Activated naive CD8-positive, alpha-beta T cell treated with anti-CD3 and anti-CD28 coated beads, Interleukin-2, amount 50 U/mL, for 24 hours (primary cell): ENCODE results near the gene PGAM2.
A peak's percentile ranks its signal among the peaks of the same experiment; 100 is the strongest.

Experiments used
- ATAC-seq: fragments of 150-1000 bp; cut with Tn5 transposase; one replicate; pipeline ENCODE4 v1.10.0; 2021
- DNase-seq: peaks from one replicate; pipeline ENCODE4 v3.0.0; 2021
- H3K27ac Mint-ChIP-seq: one replicate; pipeline ENCODE4 v1.8.0; 2021; ENCODE audit warnings: mild to moderate bottlenecking, mixed read lengths
- H3K27me3 Mint-ChIP-seq: one replicate; pipeline ENCODE4 v1.8.0; 2021; ENCODE audit warnings: mixed read lengths
- H3K36me3 Mint-ChIP-seq: one replicate; pipeline ENCODE4 v1.8.0; 2021; ENCODE audit warnings: low read depth, mixed read lengths
- H3K4me1 Mint-ChIP-seq: one replicate; pipeline ENCODE4 v1.8.0; 2021; ENCODE audit warnings: mixed read lengths
- H3K4me3 Mint-ChIP-seq: one replicate; pipeline ENCODE4 v1.8.0; 2021; ENCODE audit warnings: mild to moderate bottlenecking, moderate library complexity, mixed read lengths
- H3K9me3 Mint-ChIP-seq: one replicate; pipeline ENCODE4 v1.8.0; 2021; ENCODE audit warnings: mixed read lengths

The PGAM2 gene

GRCh38 chr7:44058759-44059218, 6.6 kb downstream of the PGAM2 start:
- Mint-ChIP-seq H3K27ac (peak overlapping the region; percentile 76), H3K4me1 (peaks cover 35% of the 10 kb centered on the region), H3K36me3 (peaks cover 43% of the 10 kb centered on the region), H3K9me3 (no peaks in the 10 kb centered on the region), H3K27me3 (no peaks in the 10 kb centered on the region), H3K4me3 (no peak overlapping the region)
- DNase-seq (no peak), ATAC-seq (no peak)

GRCh38 chr7:44057849-44058758, 7.3 kb downstream of the PGAM2 start:
- Mint-ChIP-seq H3K4me1 (peaks cover 35% of the 10 kb centered on the region), H3K27ac (peak overlapping the region; percentile 76), H3K27me3 (no peaks in the 10 kb centered on the region), H3K9me3 (no peaks in the 10 kb centered on the region), H3K36me3 (peaks cover 46% of the 10 kb centered on the region), H3K4me3 (no peak overlapping the region)
- ATAC-seq (no peak), DNase-seq (no peak)

- no peak overlapping the region for H3K4me3 Mint-ChIP-seq
Measured at GRCh38 chr7:44057181-44057848, 8.1 kb downstream of the PGAM2 start.

GRCh38 chr7:44056681-44057080, 8.7 kb downstream of the PGAM2 start:
- no peaks in the 10 kb centered on the region for H3K9me3 Mint-ChIP-seq
- peaks cover 38% of the 10 kb centered on the region for H3K4me1 Mint-ChIP-seq
- no peak overlapping the region for H3K4me3 Mint-ChIP-seq
- no peaks in the 10 kb centered on the region for H3K27me3 Mint-ChIP-seq
- H3K36me3 Mint-ChIP-seq, result peaks cover 55% of the 10 kb centered on the region
- DNase-seq (no peak), ATAC-seq (no peak)
- no peak overlapping the region for H3K27ac Mint-ChIP-seq

More at GRCh38 chr7:44057181-44057848, 8.1 kb downstream of the PGAM2 start:
- Mint-ChIP-seq H3K27ac (no peak overlapping the region), H3K27me3 (no peaks in the 10 kb centered on the region), H3K4me1 (peaks cover 35% of the 10 kb centered on the region), H3K9me3 (no peaks in the 10 kb centered on the region), H3K36me3 (peaks cover 51% of the 10 kb centered on the region)
- no peak for DNase-seq
- ATAC-seq, result no peak

- no peaks in the 10 kb centered on the region for H3K27me3 Mint-ChIP-seq
- peaks cover 56% of the 10 kb centered on the region for H3K4me1 Mint-ChIP-seq
- no peak for DNase-seq
- no peak overlapping the region for H3K4me3 Mint-ChIP-seq
- ATAC-seq, result no peak
- H3K27ac Mint-ChIP-seq, result peak overlapping the region; percentile 12
- no peaks in the 10 kb centered on the region for H3K9me3 Mint-ChIP-seq
- H3K36me3 Mint-ChIP-seq, result peaks cover 59% of the 10 kb centered on the region
Measured at GRCh38 chr7:44052771-44053365, 12.5 kb downstream of the PGAM2 start.

GRCh38 chr7:44051611-44052220, 13.7 kb downstream of the PGAM2 start:
- H3K27ac Mint-ChIP-seq, result peak overlapping the region; percentile 18
- H3K9me3 Mint-ChIP-seq, result no peaks in the 10 kb centered on the region
- DNase-seq, result no peak
- peaks cover 60% of the 10 kb centered on the region for H3K36me3 Mint-ChIP-seq
- peaks cover 63% of the 10 kb centered on the region for H3K4me1 Mint-ChIP-seq
- no peak for ATAC-seq
- no peaks in the 10 kb centered on the region for H3K27me3 Mint-ChIP-seq
- H3K4me3 Mint-ChIP-seq, result no peak overlapping the region

- no peak for ATAC-seq
- Mint-ChIP-seq H3K4me3 (no peak overlapping the region), H3K9me3 (no peaks in the 10 kb centered on the region), H3K4me1 (peaks cover 66% of the 10 kb centered on the region), H3K36me3 (peaks cover 60% of the 10 kb centered on the region), H3K27ac (no peak overlapping the region), H3K27me3 (no peaks in the 10 kb centered on the region)
- no peak for DNase-seq
Measured at GRCh38 chr7:44050915-44051560, 14.3 kb downstream of the PGAM2 start.

- ATAC-seq, result no peak
- no peaks in the 10 kb centered on the region for H3K9me3 Mint-ChIP-seq
- no peak for DNase-seq
- peak overlapping the region; percentile 38 for H3K27ac Mint-ChIP-seq
- no peaks in the 10 kb centered on the region for H3K27me3 Mint-ChIP-seq
- H3K4me1 Mint-ChIP-seq, result peaks cover 68% of the 10 kb centered on the region
- H3K36me3 Mint-ChIP-seq, result peaks cover 58% of the 10 kb centered on the region
- H3K4me3 Mint-ChIP-seq, result no peak overlapping the region
Measured at GRCh38 chr7:44050121-44050914, 15.0 kb downstream of the PGAM2 start.

- DNase-seq (no peak), ATAC-seq (no peak)
- no peaks in the 10 kb centered on the region for H3K27me3 Mint-ChIP-seq
- no peaks in the 10 kb centered on the region for H3K9me3 Mint-ChIP-seq
- H3K4me1 Mint-ChIP-seq, result peaks cover 73% of the 10 kb centered on the region
- peak overlapping the region; percentile 54 for H3K27ac Mint-ChIP-seq
- H3K36me3 Mint-ChIP-seq, result peaks cover 51% of the 10 kb centered on the region
- no peak overlapping the region for H3K4me3 Mint-ChIP-seq
Measured at GRCh38 chr7:44048031-44048795, 17.2 kb downstream of the PGAM2 start.

GRCh38 chr7:44046321-44047061, 18.9 kb downstream of the PGAM2 start:
- DNase-seq, result no peak
- H3K4me1 Mint-ChIP-seq, result peaks cover 69% of the 10 kb centered on the region
- ATAC-seq, result peak; percentile 60
- H3K27ac Mint-ChIP-seq, result peak overlapping the region; percentile 89
- no peaks in the 10 kb centered on the region for H3K27me3 Mint-ChIP-seq
- no peaks in the 10 kb centered on the region for H3K9me3 Mint-ChIP-seq
- peaks cover 39% of the 10 kb centered on the region for H3K36me3 Mint-ChIP-seq
- H3K4me3 Mint-ChIP-seq, result peak overlapping the region; percentile 90

GRCh38 chr7:44045226-44046014, 19.9 kb downstream of the PGAM2 start:
- no peaks in the 10 kb centered on the region for H3K27me3 Mint-ChIP-seq
- DNase-seq, result no peak
- peaks cover 35% of the 10 kb centered on the region for H3K36me3 Mint-ChIP-seq
- ATAC-seq, result no peak
- peaks cover 63% of the 10 kb centered on the region for H3K4me1 Mint-ChIP-seq
- peak overlapping the region; percentile 90 for H3K4me3 Mint-ChIP-seq
- H3K9me3 Mint-ChIP-seq, result no peaks in the 10 kb centered on the region
- H3K27ac Mint-ChIP-seq, result peak overlapping the region; percentile 89
